HepG2 (cell line): ENCODE data around the gene KCNT2. TPM values are rescaled to one million over a fixed set of nuclear protein-coding genes. Genes with fewer than 3 reads are reported as not detected.

ENCODE experiments used
- ATAC-seq: fragments of 200-7000 bp; cut with Tn5 transposase; 3 replicates; pipeline ENCODE4 v1.9.1; 2020; ENCODE audit warnings: mild to moderate bottlenecking, moderate library complexity
- BruUV-seq: library from RNA; stranded (reverse); fragments of 400-500 nt; replicated peaks from 2 replicates; lab custom pipeline; 2021; lab: Mats Ljungman, UMichigan
- CTCF ChIA-PET: fragments of 300-600 bp; formaldehyde crosslinking; extraction: SDS; loops from one replicate; lab custom pipeline; 2021; ENCODE audit warnings: low total read pairs, inconsistent platforms, low intra/inter-chr PET ratio; lab: Yijun Ruan, JAX
- POLR2A ChIA-PET: fragments of 350-600 bp; sonication (Branson Sonifier 250); formaldehyde crosslinking; loops from one replicate; lab custom pipeline; 2020; ENCODE audit warnings: antibody characterized with exemption, inconsistent platforms; lab: Yijun Ruan, JAX
- DNase-seq: peaks from one replicate; pipeline ENCODE4 v3.0.0-alpha.2; 2015; ENCODE audit warnings: low spot score
- FAIRE-seq: peaks from 3 replicates; lab custom pipeline; 2011; peaks lifted over from hg19 to GRCh38; lab: Jason Lieb, UNC
- H2AFZ ChIP-seq: one replicate; pipeline ENCODE4 v1.6.1; 2011; ENCODE audit warnings: low read length, inconsistent platforms
- H3K27ac ChIP-seq: fragments of 300-600 bp; 3 replicates; pipeline ENCODE4 v1.8.0; 2011; ENCODE audit warnings: mixed run types, mild to moderate bottlenecking, mixed read lengths, low read length, inconsistent platforms; ENCODE audit not compliant: insufficient read depth; ENCODE audit errors: extremely low read length
- H3K27me3 ChIP-seq, 2 experiments: fragments of 200-600 bp in 1 of 2; 2 replicates in 1 of 2; 3 replicates in 1 of 2; pipeline versions ENCODE4 v1.6.0 to v1.8.0; 2011; ENCODE audit warnings: low read length in 2 of 2, mild to moderate bottlenecking in 2 of 2, moderate library complexity in 2 of 2, inconsistent platforms in 1 of 2; ENCODE audit not compliant: insufficient read depth in 2 of 2, control insufficient read depth in 1 of 2
- H3K36me3 ChIP-seq, 2 experiments: fragments of 200-600 bp in 1 of 2; replicated peaks in 1 of 2; 2 replicates in 1 of 2; 3 replicates in 1 of 2; pipeline versions ENCODE4 v1.5.1 to v1.8.0; 2011; ENCODE audit warnings: low read length in 2 of 2, inconsistent platforms in 1 of 2; ENCODE audit not compliant: insufficient read depth in 2 of 2, control insufficient read depth in 1 of 2
- H3K4me1 ChIP-seq: 2 replicates; pipeline ENCODE4 v1.5.1; 2012; ENCODE audit warnings: low read length, inconsistent platforms; ENCODE audit not compliant: insufficient read depth
- H3K4me2 ChIP-seq: 2 replicates; pipeline ENCODE4 v1.6.0; 2011; ENCODE audit warnings: low read depth, low read length, inconsistent platforms
- H3K4me3 ChIP-seq, 3 experiments: fragments of 200-600 bp in 1 of 3; sonication (generic), shearing (Covaris generic) in 1 of 3; replicated peaks in 1 of 3; 2 replicates each; pipeline ENCODE4 v1.5.1; 2011 to 2016; ENCODE audit warnings: low read length in 3 of 3, inconsistent platforms in 2 of 3, low read depth in 2 of 3, mild to moderate bottlenecking in 2 of 3, control low read depth in 1 of 3, mixed read lengths in 1 of 3; ENCODE audit not compliant: insufficient read depth in 1 of 3
- H3K79me2 ChIP-seq: one replicate; pipeline ENCODE4 v1.6.1; 2011; ENCODE audit warnings: low read length, inconsistent platforms; ENCODE audit not compliant: insufficient read depth
- H3K9ac ChIP-seq: 2 replicates; pipeline ENCODE4 v1.6.0; 2011; ENCODE audit warnings: mild to moderate bottlenecking, low read depth, low read length, inconsistent platforms; ENCODE audit not compliant: insufficient read depth
- H3K9me3 ChIP-seq: 2 replicates; pipeline ENCODE4 v1.5.1; 2012; ENCODE audit warnings: mild to moderate bottlenecking, low read length
- H4K20me1 ChIP-seq: 2 replicates; pipeline ENCODE4 v1.6.0; 2011; ENCODE audit warnings: inconsistent platforms, mild to moderate bottlenecking, low read length, moderate library complexity; ENCODE audit not compliant: insufficient read depth
- FOXA3 ChIP-seq: IDR thresholded peaks from 2 replicates; pipeline ENCODE4 v1.6.1; 2016; ENCODE audit warnings: missing genetic modification reagents, missing compliant biosample characterization
- FOXK1 ChIP-seq: sonication (generic); formaldehyde crosslinking; IDR thresholded peaks from 2 replicates; pipeline ENCODE4 v1.4.0; 2020; ENCODE audit warnings: low read depth, missing genetic modification reagents, borderline replicate concordance
- HNRNPUL1 ChIP-seq: fragments of 200-400 bp; formaldehyde crosslinking; IDR thresholded peaks from 2 replicates; pipeline ENCODE4 v1.6.1; 2017; ENCODE audit warnings: low read depth, mild to moderate bottlenecking, low read length, moderate library complexity
- MAFF ChIP-seq: IDR thresholded peaks from 2 replicates; pipeline ENCODE4 v1.6.1; 2011; ENCODE audit warnings: low read depth, low read length, improper control_type of control experiment
- MAFK ChIP-seq, 2 experiments: IDR thresholded peaks in 1 of 2; conservative IDR thresholded peaks in 1 of 2; 2 replicates each; pipeline ENCODE4 v1.6.1; 2011; ENCODE audit warnings: improper control_type of control experiment in 2 of 2, low read length in 2 of 2
- RFXANK ChIP-seq: IDR thresholded peaks from 2 replicates; pipeline ENCODE4 v1.6.1; 2016
- SMARCE1 ChIP-seq: fragments of 450-650 bp; IDR thresholded peaks from 2 replicates; pipeline ENCODE4 v1.6.1; 2017; ENCODE audit warnings: borderline replicate concordance
- SMYD3 ChIP-seq: sonication (generic); formaldehyde crosslinking; IDR thresholded peaks from 2 replicates; pipeline ENCODE4 v1.8.1; 2023; ENCODE audit warnings: mild to moderate bottlenecking, missing genetic modification reagents
- TCF7L2 ChIP-seq: IDR thresholded peaks from 2 replicates; pipeline ENCODE4 v1.6.1; 2011; ENCODE audit warnings: mild to moderate bottlenecking, low read depth, low read length, moderate library complexity
- ZNF101 ChIP-seq: sonication (generic); formaldehyde crosslinking; IDR thresholded peaks from 2 replicates; pipeline ENCODE4 v1.4.0; 2020; ENCODE audit warnings: mild to moderate bottlenecking, low read depth, missing genetic modification reagents, borderline replicate concordance
- WGBS: methylation state at CpG from one replicate; pipeline ENCODE4 v1.1.6; 2017; ENCODE audit warnings: low lambda C conversion rate; 5-methylcytosine and 5-hydroxymethylcytosine counted together
- in situ Hi-C: cut with HindIII; loops from 2 replicates; pipeline ENCODE4 v1.10.0; 2017; ENCODE audit warnings: low pct_unique_long_range_greater_than_20kb; ENCODE audit not compliant: extremely low pct_ligation_motif_present
- intact Hi-C: fragments of 100-400 bp; cut with micrococcal nuclease; formaldehyde crosslinking; loops from one replicate; pipeline ENCODE4 v1.10.0; 2022; ENCODE audit not compliant: unreplicated experiment
- polyA plus RNA-seq, 8 experiments: library from polyadenylated mRNA; depleted of rRNA in 3 of 8; stranded (reverse) in 7 of 8; unstranded in 1 of 8; fragments of >200 nt; fragmentation: Illumina TruSeq in 4 of 8; extraction: Trizol in 4 of 8; gene quantifications; 2 replicates each; pipeline versions ENCODE4 v1.2.1 to v1.2.3, GENCODE V29; 2011 to 2016; ENCODE audit warnings: low read depth in 4 of 8, missing spikeins in 1 of 8, mixed read lengths in 1 of 8; ENCODE audit not compliant: insufficient read depth in 1 of 8
- total RNA-seq, 5 experiments: library from RNA; depleted of rRNA; stranded (reverse); fragments of >200 nt; fragmentation: Illumina TruSeq; extraction: Trizol; gene quantifications; 2 replicates each; pipeline ENCODE4 v1.2.3, GENCODE V29; 2016; ENCODE audit warnings: low read depth in 1 of 5
- TF ChIP-seq, protein P1 (sequence below): sonication (generic); formaldehyde crosslinking; IDR thresholded peaks from 2 replicates; pipeline ENCODE4 v1.5.0; 2020; ENCODE audit warnings: mild to moderate bottlenecking, missing genetic modification reagents, borderline replicate concordance
- TF ChIP-seq, protein P2 (sequence below): IDR thresholded peaks from 2 replicates; pipeline ENCODE4 v1.6.1; 2018; ENCODE audit warnings: missing genetic modification reagents
- TF ChIP-seq, protein P3 (sequence below): sonication (generic); formaldehyde crosslinking; IDR thresholded peaks from 2 replicates; pipeline ENCODE4 v1.4.0; 2020; ENCODE audit warnings: missing genetic modification reagents, borderline replicate concordance

KCNT2 gene
- total and polyA plus RNA-seq, 2 of the 13 experiments (the other 11 are each of a cell fraction or from before 2014, with no cell fraction given) = not detected

DNA sequence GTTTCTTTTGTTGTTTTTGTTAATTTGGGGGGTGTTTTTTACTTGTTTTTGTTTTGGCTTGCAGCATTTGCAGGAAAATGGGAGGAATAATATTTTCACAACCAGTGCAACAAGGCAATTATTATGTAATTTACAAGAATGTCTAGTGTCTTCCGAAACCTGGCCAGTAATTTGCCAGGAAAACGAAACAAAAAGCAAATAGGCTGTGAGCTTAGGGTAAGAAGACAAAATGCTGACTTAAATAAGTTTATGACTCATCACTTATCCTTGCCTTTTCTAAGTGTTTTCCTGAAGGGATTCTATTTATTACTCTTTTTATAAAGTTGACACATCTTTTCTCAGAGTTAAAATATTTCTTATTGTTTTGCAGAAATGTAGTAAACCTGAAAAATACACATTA, 49.8 kb downstream of the KCNT2 start:
- POLR2A ChIA-PET = no interaction called here

DNA sequence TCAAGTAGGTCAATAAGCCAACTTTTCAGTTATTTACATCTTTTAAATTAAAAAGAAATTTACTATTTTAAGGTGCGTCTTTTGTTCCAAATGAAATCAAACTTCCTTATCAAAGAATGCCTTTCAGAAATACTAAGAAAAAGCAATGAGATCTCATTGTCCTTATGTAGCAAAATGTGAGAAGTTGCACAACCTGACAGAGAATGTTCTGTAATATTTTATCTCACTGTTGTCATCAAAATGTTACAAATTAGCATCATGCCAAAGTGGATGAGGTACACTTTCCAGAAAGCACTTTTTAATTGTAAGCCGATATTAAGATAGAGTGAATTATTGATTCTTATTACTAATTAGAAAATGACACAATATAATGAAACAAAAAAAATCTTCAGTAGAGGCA, 50.4 kb downstream of the KCNT2 start:
- Histone ChIP-seq H3K9ac (no peak overlapping the region), H3K9me3 (peaks cover 18% of the 10 kb centered on the region), H2AFZ (no peak overlapping the region), H3K36me3 (no peaks in the 10 kb centered on the region), H3K4me3 (no peak overlapping the region), H3K4me2 (no peak overlapping the region), H3K4me1 (no peaks in the 10 kb centered on the region), H3K27ac (no peak overlapping the region), H4K20me1 (no peaks in the 10 kb centered on the region), H3K27me3 (no peaks in the 10 kb centered on the region), H3K79me2 (no peaks in the 10 kb centered on the region)
- DNase-seq (no peak), ATAC-seq (no peak), FAIRE-seq (no peak)
- CTCF ChIA-PET = no interaction called here
- WGBS = 27% methylated on average over 2 of the region's 2 CpGs
- intact Hi-C loops (no loop called here), in situ Hi-C loops (no loop called here)
- BruUV-seq = no TSS peak
- POLR2A ChIA-PET = no interaction called here
- TF ChIP-seq RFXANK (CRISPR knock-in tag) (no peak), ZNF101 (CRISPR knock-in tag) (no peak), FOXK1 (CRISPR knock-in tag) (no peak), HNRNPUL1 (no peak), FOXA3 (no peak), SMARCE1 (no peak), SMYD3 (CRISPR knock-in tag) (no peak)
- TF ChIP-seq, protein P1, sequence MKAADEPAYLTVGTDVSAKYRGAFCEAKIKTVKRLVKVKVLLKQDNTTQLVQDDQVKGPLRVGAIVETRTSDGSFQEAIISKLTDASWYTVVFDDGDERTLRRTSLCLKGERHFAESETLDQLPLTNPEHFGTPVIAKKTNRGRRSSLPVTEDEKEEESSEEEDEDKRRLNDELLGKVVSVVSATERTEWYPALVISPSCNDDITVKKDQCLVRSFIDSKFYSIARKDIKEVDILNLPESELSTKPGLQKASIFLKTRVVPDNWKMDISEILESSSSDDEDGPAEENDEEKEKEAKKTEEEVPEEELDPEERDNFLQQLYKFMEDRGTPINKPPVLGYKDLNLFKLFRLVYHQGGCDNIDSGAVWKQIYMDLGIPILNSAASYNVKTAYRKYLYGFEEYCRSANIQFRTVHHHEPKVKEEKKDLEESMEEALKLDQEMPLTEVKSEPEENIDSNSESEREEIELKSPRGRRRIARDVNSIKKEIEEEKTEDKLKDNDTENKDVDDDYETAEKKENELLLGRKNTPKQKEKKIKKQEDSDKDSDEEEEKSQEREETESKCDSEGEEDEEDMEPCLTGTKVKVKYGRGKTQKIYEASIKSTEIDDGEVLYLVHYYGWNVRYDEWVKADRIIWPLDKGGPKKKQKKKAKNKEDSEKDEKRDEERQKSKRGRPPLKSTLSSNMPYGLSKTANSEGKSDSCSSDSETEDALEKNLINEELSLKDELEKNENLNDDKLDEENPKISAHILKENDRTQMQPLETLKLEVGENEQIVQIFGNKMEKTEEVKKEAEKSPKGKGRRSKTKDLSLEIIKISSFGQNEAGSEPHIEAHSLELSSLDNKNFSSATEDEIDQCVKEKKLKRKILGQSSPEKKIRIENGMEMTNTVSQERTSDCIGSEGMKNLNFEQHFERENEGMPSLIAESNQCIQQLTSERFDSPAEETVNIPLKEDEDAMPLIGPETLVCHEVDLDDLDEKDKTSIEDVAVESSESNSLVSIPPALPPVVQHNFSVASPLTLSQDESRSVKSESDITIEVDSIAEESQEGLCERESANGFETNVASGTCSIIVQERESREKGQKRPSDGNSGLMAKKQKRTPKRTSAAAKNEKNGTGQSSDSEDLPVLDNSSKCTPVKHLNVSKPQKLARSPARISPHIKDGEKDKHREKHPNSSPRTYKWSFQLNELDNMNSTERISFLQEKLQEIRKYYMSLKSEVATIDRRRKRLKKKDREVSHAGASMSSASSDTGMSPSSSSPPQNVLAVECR (CRISPR knock-in tag) = no peak
- TF ChIP-seq, protein P2, sequence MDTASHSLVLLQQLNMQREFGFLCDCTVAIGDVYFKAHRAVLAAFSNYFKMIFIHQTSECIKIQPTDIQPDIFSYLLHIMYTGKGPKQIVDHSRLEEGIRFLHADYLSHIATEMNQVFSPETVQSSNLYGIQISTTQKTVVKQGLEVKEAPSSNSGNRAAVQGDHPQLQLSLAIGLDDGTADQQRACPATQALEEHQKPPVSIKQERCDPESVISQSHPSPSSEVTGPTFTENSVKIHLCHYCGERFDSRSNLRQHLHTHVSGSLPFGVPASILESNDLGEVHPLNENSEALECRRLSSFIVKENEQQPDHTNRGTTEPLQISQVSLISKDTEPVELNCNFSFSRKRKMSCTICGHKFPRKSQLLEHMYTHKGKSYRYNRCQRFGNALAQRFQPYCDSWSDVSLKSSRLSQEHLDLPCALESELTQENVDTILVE (CRISPR knock-in tag) = no peak
- TF ChIP-seq, protein P3, sequence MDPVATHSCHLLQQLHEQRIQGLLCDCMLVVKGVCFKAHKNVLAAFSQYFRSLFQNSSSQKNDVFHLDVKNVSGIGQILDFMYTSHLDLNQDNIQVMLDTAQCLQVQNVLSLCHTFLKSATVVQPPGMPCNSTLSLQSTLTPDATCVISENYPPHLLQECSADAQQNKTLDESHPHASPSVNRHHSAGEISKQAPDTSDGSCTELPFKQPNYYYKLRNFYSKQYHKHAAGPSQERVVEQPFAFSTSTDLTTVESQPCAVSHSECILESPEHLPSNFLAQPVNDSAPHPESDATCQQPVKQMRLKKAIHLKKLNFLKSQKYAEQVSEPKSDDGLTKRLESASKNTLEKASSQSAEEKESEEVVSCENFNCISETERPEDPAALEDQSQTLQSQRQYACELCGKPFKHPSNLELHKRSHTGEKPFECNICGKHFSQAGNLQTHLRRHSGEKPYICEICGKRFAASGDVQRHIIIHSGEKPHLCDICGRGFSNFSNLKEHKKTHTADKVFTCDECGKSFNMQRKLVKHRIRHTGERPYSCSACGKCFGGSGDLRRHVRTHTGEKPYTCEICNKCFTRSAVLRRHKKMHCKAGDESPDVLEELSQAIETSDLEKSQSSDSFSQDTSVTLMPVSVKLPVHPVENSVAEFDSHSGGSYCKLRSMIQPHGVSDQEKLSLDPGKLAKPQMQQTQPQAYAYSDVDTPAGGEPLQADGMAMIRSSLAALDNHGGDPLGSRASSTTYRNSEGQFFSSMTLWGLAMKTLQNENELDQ (CRISPR knock-in tag) = no peak

More for the DNA sequence above, 49.8 kb downstream of the KCNT2 start:
- H3K27me3 ChIP-seq = no peaks in the 10 kb centered on the region
- no peaks in the 10 kb centered on the region for H3K36me3 ChIP-seq
- CTCF ChIA-PET = no interaction called here
- H3K79me2 ChIP-seq = no peaks in the 10 kb centered on the region
- TF ChIP-seq TCF7L2 = no peak
- peak; percentile 1 to 45; a peak in 2 of 4 replicates for TF ChIP-seq MAFK (conservative IDR thresholded peaks at IDR 0.05 in 1 of 2, IDR thresholded peaks at IDR 0.05 in 1 of 2; ENCODE audit: low read length in 2 of 2)
- peak; percentile 25; the same call in 1 of the 2 replicates for TF ChIP-seq MAFF
- no peak overlapping the region for H2AFZ ChIP-seq
- in situ Hi-C loops = no loop called here
- H3K4me2 ChIP-seq = no peak overlapping the region
- H3K9ac ChIP-seq = no peak overlapping the region
- ATAC-seq (no peak), DNase-seq (no peak), FAIRE-seq (no peak)
- BruUV-seq = no TSS peak
- WGBS = 19% methylated on average over 2 of the region's 2 CpGs
- H3K4me1 ChIP-seq = no peaks in the 10 kb centered on the region
- H4K20me1 ChIP-seq = no peaks in the 10 kb centered on the region
- H3K27ac ChIP-seq = no peak overlapping the region
- H3K9me3 ChIP-seq = peaks cover 22% of the 10 kb centered on the region
- no peak overlapping the region for H3K4me3 ChIP-seq
- intact Hi-C loops = no loop called here
